IMR-90 (cell line): ENCODE data around the gene TAF9.

Experiments
- POLR2A ChIP-seq: IDR thresholded peaks from 2 replicates; pipeline ENCODE4 v1.6.1; 2012; ENCODE audit warnings: mild to moderate bottlenecking, low read depth, low read length
- RAD21 ChIP-seq: IDR thresholded peaks from 2 replicates; pipeline ENCODE4 v1.6.1; 2012; ENCODE audit warnings: low read length, improper control_type of control experiment
- TF ChIP-seq, protein P1 (sequence below): conservative IDR thresholded peaks from 2 replicates; pipeline ENCODE4 v1.5.1; 2012; ENCODE audit warnings: mild to moderate bottlenecking, low read depth, low read length, improper control_type of control experiment

DNA sequence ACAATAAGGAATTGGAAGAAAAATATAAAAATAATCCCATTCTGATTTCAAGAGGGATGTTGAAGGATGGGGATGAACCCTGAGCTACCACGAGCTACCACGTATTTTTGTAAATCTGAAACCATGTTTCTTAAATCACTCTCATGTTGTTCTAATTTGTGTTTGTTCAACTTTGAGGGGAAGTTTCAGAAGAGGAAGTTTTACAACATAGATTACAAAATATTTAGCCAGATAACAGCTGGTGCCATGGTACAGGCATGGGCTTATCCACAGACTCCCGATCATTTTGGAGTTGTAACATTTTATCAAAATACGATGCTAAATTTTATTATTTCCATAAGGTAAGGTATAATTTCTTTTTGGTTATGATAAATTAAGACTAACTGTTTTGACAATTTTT, 51.9 kb downstream of the TAF9 start:
- no peak for TF ChIP-seq POLR2A
- TF ChIP-seq, protein P1, sequence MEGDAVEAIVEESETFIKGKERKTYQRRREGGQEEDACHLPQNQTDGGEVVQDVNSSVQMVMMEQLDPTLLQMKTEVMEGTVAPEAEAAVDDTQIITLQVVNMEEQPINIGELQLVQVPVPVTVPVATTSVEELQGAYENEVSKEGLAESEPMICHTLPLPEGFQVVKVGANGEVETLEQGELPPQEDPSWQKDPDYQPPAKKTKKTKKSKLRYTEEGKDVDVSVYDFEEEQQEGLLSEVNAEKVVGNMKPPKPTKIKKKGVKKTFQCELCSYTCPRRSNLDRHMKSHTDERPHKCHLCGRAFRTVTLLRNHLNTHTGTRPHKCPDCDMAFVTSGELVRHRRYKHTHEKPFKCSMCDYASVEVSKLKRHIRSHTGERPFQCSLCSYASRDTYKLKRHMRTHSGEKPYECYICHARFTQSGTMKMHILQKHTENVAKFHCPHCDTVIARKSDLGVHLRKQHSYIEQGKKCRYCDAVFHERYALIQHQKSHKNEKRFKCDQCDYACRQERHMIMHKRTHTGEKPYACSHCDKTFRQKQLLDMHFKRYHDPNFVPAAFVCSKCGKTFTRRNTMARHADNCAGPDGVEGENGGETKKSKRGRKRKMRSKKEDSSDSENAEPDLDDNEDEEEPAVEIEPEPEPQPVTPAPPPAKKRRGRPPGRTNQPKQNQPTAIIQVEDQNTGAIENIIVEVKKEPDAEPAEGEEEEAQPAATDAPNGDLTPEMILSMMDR = no peak
- no peak for TF ChIP-seq RAD21
